ENCODE measurements around the gene HNRNPH3.
A peak's percentile ranks its signal among the peaks of the same experiment; 100 is the strongest.
"Not testable (repeated sequence)": the region's sequence is repeated elsewhere in the genome, so short reads cannot be mapped to it uniquely, and the experiment has no call there.

Gene HNRNPH3

DNA sequence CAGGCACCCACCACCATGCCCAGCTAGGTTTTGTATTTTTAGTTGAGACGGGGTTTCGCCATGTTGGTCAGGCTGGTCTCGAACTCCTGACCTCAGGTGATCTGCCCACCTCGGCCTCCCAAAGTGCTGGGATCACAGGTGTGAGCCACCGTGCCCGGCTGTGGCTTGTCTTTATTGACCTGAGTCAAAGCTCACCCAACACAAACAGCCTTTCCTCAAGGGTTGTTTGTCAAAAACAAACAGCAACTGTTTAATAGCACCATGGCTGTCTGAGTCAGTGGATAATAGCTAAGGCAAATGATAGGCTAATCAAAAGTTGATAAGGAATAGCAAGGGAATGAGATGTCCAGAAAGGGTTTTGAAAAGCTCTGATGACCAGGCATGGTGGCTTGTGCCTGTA lies 16.9 kb upstream of the HNRNPH3 start:
- not testable (repeated sequence) for H3K9me3 Mint-ChIP-seq; H3K4me1 Mint-ChIP-seq; H3K27me3 Mint-ChIP-seq; DNase-seq (ENCODE audit: low spot score in 2 of 2); H3K4me3 Mint-ChIP-seq; H3K27ac Mint-ChIP-seq; ATAC-seq (ENCODE audit: low read depth)
- peaks cover 14% of the 10 kb centered on the region for H3K36me3 Mint-ChIP-seq

DNA sequence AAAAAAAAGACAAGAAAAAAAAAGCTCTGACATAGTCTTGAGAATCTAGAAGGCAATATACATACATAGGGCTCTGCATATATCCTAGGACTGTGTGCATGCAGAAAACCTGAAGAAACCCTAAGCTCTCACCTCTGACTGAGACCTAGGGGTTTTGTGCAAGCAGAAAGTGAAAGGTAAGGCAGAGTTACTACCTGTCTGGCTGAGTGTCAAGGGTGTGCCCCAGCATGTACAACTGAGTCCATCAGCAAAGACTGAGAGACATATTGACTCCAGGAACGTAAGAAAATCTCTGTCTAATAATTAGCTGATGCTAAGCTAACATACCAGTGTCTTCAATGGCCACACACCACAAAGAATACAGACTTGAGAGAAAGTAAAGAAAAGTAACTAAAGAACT lies 16.3 kb upstream of the HNRNPH3 start:
- no peak for DNase-seq (ENCODE audit: low spot score in 2 of 2)
- ATAC-seq (ENCODE audit: low read depth): no peak

DNA sequence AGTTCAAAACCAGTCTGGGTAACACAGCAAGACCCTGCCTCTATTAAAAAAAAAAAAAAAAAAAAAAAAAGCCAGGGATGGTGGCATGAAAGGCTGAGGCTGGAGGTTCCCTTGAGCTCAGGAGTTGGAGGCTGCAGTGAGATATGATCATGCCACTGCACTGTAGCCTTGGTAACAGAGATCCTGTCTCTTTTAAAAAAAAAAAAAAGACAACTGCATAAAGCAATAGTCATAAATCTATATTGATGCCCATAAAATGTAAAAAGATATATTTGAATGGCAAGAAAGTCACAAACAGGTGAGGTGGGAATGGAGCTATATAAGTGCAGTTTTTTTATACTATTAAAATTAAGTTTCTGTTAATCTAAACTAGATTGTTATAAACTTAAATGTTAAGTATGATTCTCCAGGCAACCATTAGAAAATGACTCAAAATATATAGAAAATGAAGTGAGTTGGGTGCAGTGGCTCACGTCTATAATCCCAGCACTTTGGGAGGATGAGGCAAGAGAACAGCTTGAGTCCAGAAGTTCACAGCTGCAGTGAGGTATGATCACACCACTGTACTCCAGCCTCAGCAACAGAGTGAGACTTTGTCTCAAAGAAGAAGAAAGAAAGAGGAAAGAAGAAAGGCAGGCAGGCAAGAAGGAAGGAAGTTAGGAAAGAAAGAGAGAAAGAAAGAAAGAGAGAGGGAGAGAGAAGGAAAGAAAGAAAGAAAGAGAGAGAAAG lies 13.4 kb upstream of the HNRNPH3 start:
- ATAC-seq (ENCODE audit: low read depth): no peak
- Mint-ChIP-seq H3K27me3 (no peaks in the 10 kb centered on the region), H3K4me1 (peaks cover 5% of the 10 kb centered on the region), H3K36me3 (peaks cover 16% of the 10 kb centered on the region), H3K27ac (no peak overlapping the region), H3K4me3 (no peak overlapping the region), H3K9me3 (peaks cover 11% of the 10 kb centered on the region)
- DNase-seq (ENCODE audit: low spot score in 2 of 2): no peak

More for the DNA sequence above, 16.3 kb upstream of the HNRNPH3 start:
- Mint-ChIP-seq H3K36me3 (peaks cover 14% of the 10 kb centered on the region), H3K4me1 (peaks cover 5% of the 10 kb centered on the region), H3K9me3 (peaks cover 9% of the 10 kb centered on the region), H3K27me3 (no peaks in the 10 kb centered on the region), H3K27ac (no peak overlapping the region), H3K4me3 (no peak overlapping the region)

DNA sequence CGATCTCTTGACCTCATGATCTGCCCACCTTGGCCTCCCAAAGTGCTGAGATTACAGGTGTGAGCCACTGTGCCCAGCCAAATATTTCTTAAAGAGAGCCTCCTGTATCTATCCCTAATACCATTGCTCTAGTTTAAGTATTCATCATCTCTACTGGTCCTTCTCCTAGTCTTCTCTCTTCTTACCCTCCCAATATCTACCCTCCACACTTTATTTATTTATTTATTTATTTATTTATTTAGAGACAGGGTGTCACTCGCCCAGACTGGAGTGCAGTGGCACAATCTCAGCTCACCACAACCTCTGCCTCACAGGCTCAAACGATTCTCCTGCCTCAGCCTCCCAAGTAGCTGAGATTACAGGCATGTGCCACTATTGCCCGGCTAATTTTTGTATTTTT lies 7.5 kb upstream of the HNRNPH3 start:
- not testable (repeated sequence) for H3K4me3 Mint-ChIP-seq; H3K27ac Mint-ChIP-seq; H3K9me3 Mint-ChIP-seq; H3K36me3 Mint-ChIP-seq; ATAC-seq (ENCODE audit: low read depth); DNase-seq (ENCODE audit: low spot score in 2 of 2); H3K27me3 Mint-ChIP-seq; H3K4me1 Mint-ChIP-seq

DNA sequence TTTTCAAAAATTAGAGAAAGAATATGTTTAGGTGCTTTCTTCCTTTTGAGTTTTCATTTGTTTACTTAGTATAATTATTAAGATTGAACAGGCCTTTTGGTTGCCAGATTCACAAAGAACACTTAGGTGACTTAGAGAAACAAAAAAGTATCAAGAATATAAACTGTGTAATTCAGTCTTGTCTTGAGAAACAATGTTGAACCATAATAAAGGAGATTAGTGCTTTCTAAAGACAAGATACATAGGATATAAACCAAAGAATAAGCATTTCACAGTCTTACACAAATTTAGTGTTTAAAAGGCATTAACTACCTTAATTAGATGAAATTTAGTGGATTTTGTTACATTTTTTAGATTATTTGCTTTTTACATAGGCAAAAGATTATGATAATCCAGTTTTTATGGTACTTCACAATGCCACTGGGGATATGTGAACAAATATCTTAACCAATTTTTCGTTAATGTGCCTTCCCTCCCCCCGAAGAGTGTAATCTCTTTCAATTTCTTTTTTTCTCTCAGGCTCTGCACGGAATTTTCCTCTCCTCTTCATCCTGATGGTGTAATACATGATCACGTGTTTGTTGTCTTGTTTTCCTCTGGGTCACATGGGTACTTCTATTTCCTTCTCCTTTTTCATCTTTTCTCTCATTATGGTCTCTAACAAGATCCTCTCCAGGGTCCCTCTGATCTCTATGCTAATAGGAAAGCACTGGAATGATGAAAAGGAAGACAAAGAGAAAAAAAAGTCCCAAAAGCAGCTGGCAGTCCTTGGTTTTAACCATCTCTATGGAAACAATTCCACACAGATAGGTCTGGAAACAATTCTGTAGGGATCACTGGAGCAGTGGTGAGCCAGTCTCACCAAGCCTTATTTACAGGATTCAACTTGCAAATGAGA lies 3.7 kb upstream of the HNRNPH3 start:
- no peaks in the 10 kb centered on the region for H3K27me3 Mint-ChIP-seq
- no peak for ATAC-seq (ENCODE audit: low read depth)
- H3K4me3 Mint-ChIP-seq: peak overlapping the region; percentile 64
- H3K27ac Mint-ChIP-seq: no peak overlapping the region
- peaks cover 3% of the 10 kb centered on the region for H3K9me3 Mint-ChIP-seq
- DNase-seq (ENCODE audit: low spot score in 2 of 2): no peak
- H3K4me1 Mint-ChIP-seq: peaks cover 9% of the 10 kb centered on the region
- H3K36me3 Mint-ChIP-seq: peaks cover 4% of the 10 kb centered on the region

DNA sequence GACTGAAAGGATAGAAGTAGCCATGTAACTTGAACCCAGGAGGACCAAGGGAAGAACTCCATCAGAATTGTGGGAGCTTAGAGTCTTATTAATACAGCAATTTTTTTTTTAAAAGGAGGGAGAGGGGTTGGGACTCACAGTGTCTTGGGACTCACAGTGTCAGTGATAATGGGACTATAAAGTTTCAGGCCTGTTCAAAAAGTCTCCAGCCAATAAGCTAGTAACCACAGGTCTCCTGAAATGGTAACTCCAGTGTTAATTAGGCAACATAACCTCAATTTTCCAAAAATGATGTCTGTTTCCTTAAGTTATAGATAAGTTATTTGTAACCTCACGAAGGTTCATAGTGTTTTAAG lies 2.4 kb upstream of the HNRNPH3 start:
- ATAC-seq (ENCODE audit: low read depth) (no peak), DNase-seq (ENCODE audit: low spot score in 2 of 2) (no peak)
- H3K27me3 Mint-ChIP-seq: no peaks in the 10 kb centered on the region
- peaks cover 5% of the 10 kb centered on the region for H3K36me3 Mint-ChIP-seq
- H3K9me3 Mint-ChIP-seq: peaks cover 3% of the 10 kb centered on the region
- no peak overlapping the region for H3K27ac Mint-ChIP-seq
- H3K4me1 Mint-ChIP-seq: peaks cover 14% of the 10 kb centered on the region
- H3K4me3 Mint-ChIP-seq: no peak overlapping the region

DNA sequence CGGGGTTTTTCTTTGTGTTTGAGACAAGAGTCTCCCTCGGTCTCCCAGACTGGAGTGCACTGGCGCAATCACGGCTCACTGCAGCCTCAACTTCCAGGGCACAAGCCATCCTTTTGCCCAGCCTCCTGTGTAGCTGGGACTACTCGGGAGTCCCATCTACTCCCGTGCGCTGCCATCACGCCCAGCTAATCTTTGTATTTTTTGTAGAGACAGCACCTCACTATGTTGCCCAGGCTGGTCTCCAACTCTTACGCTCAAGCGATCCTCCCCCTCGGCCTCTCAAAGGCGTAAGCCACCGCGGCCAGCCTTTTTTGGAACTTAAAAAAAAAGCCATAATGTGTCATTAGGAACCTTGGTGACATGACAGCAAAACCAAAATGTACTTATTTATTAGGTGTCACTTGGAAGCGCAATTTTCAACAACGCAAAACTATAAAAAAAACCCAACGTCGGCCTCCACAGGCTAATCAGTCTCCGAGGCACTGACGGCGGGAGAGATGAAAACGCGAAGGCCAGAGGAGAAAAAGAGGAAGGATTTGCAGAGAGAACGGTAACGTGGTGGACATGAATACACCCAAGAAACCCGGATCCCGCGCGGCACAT lies 911 bp upstream of the HNRNPH3 start:
- peaks cover 3% of the 10 kb centered on the region for H3K9me3 Mint-ChIP-seq
- peak; percentile 25 for ATAC-seq (ENCODE audit: low read depth)
- H3K27me3 Mint-ChIP-seq: no peaks in the 10 kb centered on the region
- peaks cover 6% of the 10 kb centered on the region for H3K36me3 Mint-ChIP-seq
- H3K4me1 Mint-ChIP-seq: peaks cover 21% of the 10 kb centered on the region
- no peak for DNase-seq (ENCODE audit: low spot score in 2 of 2)
- H3K27ac Mint-ChIP-seq: peak overlapping the region; percentile 99
- H3K4me3 Mint-ChIP-seq: peak overlapping the region; percentile 99

DNA sequence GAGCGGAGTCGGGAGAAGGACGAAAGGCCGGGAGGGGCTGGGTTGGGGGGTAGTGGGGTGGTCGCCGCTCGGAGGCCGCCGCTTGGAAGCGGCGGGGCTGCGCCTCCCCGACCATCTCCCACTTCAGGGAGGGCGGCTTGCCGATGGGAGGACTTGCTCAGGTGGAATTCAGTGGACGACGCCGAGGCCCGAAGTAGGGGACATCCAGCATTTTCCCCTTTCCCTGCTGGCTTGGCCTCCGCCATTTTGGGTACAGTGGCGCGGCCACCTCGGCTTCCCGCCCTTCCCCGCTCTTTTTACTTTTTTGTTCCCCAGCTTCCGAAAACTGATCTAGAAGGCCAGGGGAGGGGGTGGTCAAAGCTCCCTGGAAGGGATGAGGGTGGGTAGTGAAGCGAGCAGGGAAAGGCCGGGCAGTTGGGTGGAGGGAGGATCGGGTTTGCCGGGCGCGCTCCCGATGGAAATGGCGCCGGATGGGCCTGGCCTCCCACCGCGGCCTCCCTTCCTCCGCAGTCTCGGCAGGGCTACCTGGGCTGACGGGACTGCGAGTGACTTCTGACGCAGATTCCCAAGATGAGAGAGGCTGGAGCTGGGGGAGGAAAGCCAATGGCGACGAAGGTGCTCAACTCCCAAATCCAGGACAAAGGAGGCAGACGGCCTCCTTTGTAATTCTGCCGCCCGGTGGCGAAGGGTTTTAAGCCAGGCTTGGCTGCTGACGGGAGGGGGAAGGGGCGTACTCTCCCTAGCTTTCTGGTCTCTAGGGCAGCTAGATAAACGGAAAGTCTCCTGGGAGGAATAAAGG lies 594 bp downstream of the HNRNPH3 start, which contains the start of gene PBLD:
Gene PBLD (minus strand): TSS at position 670 of the 799 bp plus-strand sequence. CDS start 26,084 bp downstream, outside the sequence.
- DNase-seq (ENCODE audit: low spot score in 2 of 2): peak; percentile 50 to 65
- Mint-ChIP-seq H3K36me3 (peaks cover 6% of the 10 kb centered on the region), H3K27me3 (no peaks in the 10 kb centered on the region), H3K4me1 (peaks cover 30% of the 10 kb centered on the region), H3K4me3 (peak within 1 kb of the TSS; percentile 99), H3K27ac (peak within 1 kb of the TSS; percentile 99), H3K9me3 (peaks cover 3% of the 10 kb centered on the region)
- peak; percentile 2 for ATAC-seq (ENCODE audit: low read depth)

DNA sequence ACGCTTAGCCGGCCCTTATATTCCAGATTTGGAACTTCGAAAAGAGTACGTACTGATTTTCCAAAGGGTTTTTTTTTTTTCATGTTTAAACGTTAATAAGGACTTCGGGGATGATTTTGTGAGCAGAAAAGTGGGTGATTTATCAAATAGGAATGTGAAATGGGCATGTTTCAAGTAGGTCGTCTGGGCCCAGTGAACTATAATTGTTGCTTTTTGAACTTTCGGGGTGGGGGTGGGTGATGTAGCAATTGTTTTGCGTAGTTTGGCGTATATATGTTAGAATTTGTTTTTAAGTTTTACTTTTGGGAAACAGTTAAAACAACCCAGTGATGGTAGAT lies 1.2 kb downstream of the HNRNPH3 start:
- Mint-ChIP-seq H3K27ac (peak overlapping the region; percentile 99), H3K36me3 (peaks cover 9% of the 10 kb centered on the region), H3K4me1 (peaks cover 33% of the 10 kb centered on the region), H3K27me3 (no peaks in the 10 kb centered on the region), H3K9me3 (peaks cover 3% of the 10 kb centered on the region), H3K4me3 (peak overlapping the region; percentile 99)
- DNase-seq (ENCODE audit: low spot score in 2 of 2) (no peak), ATAC-seq (ENCODE audit: low read depth) (no peak)

DNA sequence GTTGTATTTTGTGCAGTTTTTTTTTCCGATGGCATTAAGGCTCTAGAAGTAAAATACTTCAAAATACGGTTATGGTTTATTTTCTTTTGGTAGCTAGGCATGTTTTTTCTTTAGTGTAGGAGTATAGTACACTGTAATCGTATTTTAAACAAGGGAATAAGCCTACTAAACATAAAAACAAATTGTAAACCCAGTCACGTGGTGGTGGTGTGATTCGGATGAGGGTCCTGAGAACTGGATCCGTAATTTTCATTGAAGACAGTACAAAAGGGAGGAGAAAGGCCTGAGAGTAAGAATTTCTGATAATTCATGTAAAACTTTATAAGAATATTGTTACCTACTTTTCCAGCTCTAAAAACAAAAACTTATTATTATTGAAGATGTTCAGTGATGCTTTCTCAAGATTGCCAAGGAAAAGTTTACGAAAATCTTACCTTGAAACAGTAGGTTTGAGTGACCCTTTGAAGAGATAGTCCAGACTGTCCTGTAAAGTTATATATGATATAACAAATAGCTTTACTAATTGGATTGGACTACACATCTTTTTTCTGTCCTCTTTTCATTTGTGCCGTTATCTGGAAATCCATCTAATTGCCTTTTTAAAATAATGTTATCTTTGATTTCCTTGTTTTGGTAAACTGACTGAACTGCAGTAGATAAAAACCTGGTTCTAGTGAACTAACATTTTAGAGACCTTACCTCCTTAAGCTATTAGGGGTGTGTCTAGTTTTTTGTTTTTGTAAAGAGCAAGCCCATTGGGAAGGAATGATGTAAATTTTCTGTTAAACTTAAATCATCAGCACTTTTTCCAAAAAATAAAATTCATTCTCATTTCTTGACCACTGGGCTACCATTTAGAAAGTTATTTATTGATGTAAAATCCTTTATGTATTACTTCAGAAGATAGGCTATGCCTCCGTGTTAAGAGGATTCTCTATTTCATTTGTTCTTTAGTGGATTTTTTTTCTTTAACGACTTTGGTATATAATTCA lies 1.9 kb downstream of the HNRNPH3 start:
- peaks cover 10% of the 10 kb centered on the region for H3K36me3 Mint-ChIP-seq
- H3K27ac Mint-ChIP-seq: peak overlapping the region; percentile 99
- DNase-seq (ENCODE audit: low spot score in 2 of 2) (no peak), ATAC-seq (ENCODE audit: low read depth) (no peak)
- no peaks in the 10 kb centered on the region for H3K9me3 Mint-ChIP-seq
- peak overlapping the region; percentile 99 for H3K4me3 Mint-ChIP-seq
- H3K4me1 Mint-ChIP-seq: peaks cover 28% of the 10 kb centered on the region
- no peaks in the 10 kb centered on the region for H3K27me3 Mint-ChIP-seq

DNA sequence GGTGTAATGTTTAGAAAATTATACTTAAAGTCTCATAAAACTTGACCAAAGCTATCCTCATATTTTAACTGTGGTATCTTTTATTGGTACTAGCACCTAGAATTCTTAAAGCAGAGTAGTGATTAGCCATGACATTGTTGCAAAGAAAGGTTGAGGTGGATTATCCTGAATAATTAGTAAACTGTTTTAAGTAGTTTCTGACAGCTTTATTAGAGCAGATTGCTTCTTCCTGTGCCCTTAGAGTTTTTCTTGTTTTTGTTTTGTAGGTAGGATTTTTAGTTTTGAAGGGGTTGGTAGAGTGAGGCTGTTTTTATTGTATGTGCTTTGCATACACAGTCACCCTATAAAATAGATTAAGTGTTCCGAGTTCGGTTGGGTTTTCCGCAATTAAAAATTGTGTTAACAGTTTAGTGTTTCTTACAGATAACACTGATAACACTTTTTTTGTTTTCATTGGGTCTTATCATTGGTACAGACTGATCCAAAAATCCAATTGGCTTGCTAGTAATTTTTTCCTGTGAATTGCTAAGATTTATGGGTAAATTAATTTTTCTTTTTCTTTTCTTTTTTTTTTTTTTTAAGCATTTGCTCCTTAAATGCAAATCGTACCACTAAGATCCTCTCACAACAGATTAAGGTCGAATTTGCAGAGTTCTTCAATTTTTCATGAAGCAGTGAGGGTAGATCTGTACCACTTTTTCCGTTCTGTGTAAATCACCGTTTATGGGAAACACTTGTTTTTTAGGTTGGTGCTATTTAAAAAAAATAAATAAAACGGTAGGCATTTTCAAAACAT lies 3.0 kb downstream of the HNRNPH3 start:
- Mint-ChIP-seq H3K9me3 (no peaks in the 10 kb centered on the region), H3K36me3 (peaks cover 17% of the 10 kb centered on the region), H3K4me3 (peak overlapping the region; percentile 77), H3K4me1 (peaks cover 28% of the 10 kb centered on the region), H3K27me3 (no peaks in the 10 kb centered on the region), H3K27ac (peak overlapping the region; percentile 99)
- ATAC-seq (ENCODE audit: low read depth) (no peak), DNase-seq (ENCODE audit: low spot score in 2 of 2) (no peak)

DNA sequence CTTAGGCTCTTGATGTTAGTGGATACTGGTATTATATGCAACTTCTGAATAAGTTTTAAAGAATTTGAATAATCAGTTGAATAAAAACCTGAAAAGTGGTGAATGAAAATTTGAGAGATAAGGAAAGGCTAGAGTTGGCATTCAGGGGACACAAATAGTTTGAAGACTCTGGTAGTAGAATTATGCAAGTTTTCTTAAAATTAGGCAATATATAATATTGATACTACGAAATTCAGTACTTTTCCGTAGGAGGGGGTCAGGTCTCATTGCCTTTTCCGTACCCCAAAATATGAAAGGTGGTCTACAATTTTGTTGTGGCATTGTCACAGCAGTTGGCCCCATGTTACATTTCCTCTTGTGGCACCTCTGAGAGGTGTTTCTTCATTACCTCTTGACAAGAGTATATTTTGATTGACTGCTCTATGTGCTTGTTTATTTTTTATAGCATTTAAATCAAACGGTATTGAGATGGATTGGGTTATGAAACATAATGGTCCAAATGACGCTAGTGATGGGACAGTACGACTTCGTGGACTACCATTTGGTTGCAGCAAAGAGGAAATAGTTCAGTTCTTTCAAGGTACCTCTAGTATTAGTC lies 5.0 kb downstream of the HNRNPH3 start:
- Mint-ChIP-seq H3K9me3 (no peaks in the 10 kb centered on the region), H3K4me1 (peaks cover 25% of the 10 kb centered on the region), H3K27me3 (no peaks in the 10 kb centered on the region), H3K27ac (peak overlapping the region; percentile 99), H3K4me3 (peak overlapping the region; percentile 22), H3K36me3 (peaks cover 28% of the 10 kb centered on the region)
- DNase-seq (ENCODE audit: low spot score in 2 of 2) (no peak), ATAC-seq (ENCODE audit: low read depth) (no peak)

Measured in memory B cell (primary cell).